Mammary epithelial cell (primary cell): ENCODE data around the gene CHCHD1.
A peak's percentile ranks its signal among the peaks of the same experiment; 100 is the strongest.

Experiments
- EZH2 ChIP-seq: IDR thresholded peaks from 2 replicates; pipeline ENCODE4 v1.6.1; 2012; ENCODE audit warnings: low read length, inconsistent platforms, borderline replicate concordance
- TF ChIP-seq, protein P1 (sequence below), 2 donors: IDR thresholded peaks in 1 of 2; conservative IDR thresholded peaks in 1 of 2; 2 replicates each; pipeline ENCODE4 v1.5.1; 2011 to 2012; ENCODE audit warnings: inconsistent platforms in 2 of 2, low read length in 2 of 2, mild to moderate bottlenecking in 2 of 2, control low read depth in 1 of 2, low read depth in 1 of 2; ENCODE audit not compliant: insufficient read depth in 1 of 2; ENCODE audit errors: extremely low read depth in 1 of 2

DNA sequence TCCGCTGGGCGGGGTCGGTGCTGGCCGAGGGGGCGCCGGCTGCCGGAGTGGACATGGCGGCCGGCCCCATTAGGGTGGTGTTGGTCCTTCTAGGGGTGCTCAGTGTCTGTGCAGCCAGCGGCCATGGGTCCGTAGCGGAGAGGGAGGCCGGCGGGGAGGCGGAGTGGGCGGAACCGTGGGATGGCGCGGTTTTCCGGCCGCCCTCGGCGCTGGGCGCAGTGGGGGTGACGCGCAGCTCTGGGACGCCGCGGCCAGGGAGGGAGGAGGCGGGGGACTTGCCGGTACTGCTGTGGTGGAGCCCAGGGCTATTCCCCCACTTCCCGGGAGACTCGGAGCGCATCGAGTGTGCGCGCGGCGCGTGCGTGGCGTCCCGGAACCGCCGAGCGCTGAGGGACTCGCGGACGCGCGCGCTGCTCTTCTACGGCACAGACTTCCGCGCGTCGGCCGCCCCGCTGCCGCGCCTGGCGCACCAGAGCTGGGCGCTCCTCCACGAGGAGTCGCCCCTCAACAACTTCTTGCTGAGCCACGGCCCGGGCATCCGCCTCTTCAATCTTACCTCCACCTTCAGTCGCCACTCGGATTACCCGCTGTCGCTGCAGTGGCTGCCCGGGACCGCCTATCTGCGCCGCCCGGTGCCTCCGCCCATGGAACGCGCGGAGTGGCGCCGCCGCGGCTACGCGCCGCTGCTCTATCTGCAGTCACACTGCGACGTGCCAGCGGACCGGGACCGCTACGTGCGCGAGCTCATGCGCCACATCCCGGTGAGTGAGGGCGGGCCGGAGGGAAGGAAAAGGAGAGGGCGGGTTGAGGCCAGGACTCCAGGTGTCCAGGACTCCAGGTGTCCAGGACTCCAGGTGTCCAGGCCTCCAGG is 9.3 kb upstream of the CHCHD1 start:
- TF ChIP-seq, protein P1, sequence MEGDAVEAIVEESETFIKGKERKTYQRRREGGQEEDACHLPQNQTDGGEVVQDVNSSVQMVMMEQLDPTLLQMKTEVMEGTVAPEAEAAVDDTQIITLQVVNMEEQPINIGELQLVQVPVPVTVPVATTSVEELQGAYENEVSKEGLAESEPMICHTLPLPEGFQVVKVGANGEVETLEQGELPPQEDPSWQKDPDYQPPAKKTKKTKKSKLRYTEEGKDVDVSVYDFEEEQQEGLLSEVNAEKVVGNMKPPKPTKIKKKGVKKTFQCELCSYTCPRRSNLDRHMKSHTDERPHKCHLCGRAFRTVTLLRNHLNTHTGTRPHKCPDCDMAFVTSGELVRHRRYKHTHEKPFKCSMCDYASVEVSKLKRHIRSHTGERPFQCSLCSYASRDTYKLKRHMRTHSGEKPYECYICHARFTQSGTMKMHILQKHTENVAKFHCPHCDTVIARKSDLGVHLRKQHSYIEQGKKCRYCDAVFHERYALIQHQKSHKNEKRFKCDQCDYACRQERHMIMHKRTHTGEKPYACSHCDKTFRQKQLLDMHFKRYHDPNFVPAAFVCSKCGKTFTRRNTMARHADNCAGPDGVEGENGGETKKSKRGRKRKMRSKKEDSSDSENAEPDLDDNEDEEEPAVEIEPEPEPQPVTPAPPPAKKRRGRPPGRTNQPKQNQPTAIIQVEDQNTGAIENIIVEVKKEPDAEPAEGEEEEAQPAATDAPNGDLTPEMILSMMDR (conservative IDR thresholded peaks at IDR 0.05 in 1 of 2, IDR thresholded peaks at IDR 0.05 in 1 of 2; ENCODE audit: extremely low read depth in 1 of 2, insufficient read depth in 1 of 2, low read depth in 1 of 2, low read length in 2 of 2): peak in 1 of 2 donors; percentile 5
- no peak for TF ChIP-seq EZH2
